OCI-LY3 (cell line): ENCODE measurements around the gene CACNA1B.

ENCODE experiments used
- H2AFZ ChIP-seq: fragments of 200-600, 300-600 bp; shearing (Covaris generic); 2 replicates; pipeline ENCODE4 v1.6.0; 2014; ENCODE audit warnings: antibody characterized with exemption, low read depth, low read length
- H3K27ac ChIP-seq: fragments of 200-600, 300-600 bp; sonication (generic); 2 replicates; pipeline ENCODE4 v1.5.1; 2014; ENCODE audit warnings: mild to moderate bottlenecking, low read length, moderate library complexity, mixed read lengths
- H3K27me3 ChIP-seq: fragments of 200-600, 300-600 bp; sonication (generic); 2 replicates; pipeline ENCODE4 v1.6.1; 2014; ENCODE audit warnings: low read depth, low read length, mixed read lengths
- H3K36me3 ChIP-seq: fragments of 200-600, 300-600 bp; sonication (generic); replicated peaks from 2 replicates; pipeline ENCODE3; 2014; ENCODE audit warnings: low read depth, low read length, mixed read lengths
- H3K4me1 ChIP-seq: fragments of 300-600, 200-600 bp; sonication (generic); 2 replicates; pipeline ENCODE4 v1.6.1; 2014; ENCODE audit warnings: low read length, mixed read lengths
- H3K4me2 ChIP-seq: fragments of 200-600, 300-600 bp; sonication (generic); 2 replicates; pipeline ENCODE4 v1.6.1; 2014; ENCODE audit warnings: low read length, mixed read lengths
- H3K4me3 ChIP-seq: fragments of 300-600, 200-600 bp; sonication (generic); 2 replicates; pipeline ENCODE4 v1.5.1; 2014; ENCODE audit warnings: antibody characterized with exemption, mild to moderate bottlenecking, low read length, moderate library complexity
- H3K79me2 ChIP-seq: fragments of 300-600, 200-600 bp; shearing (Covaris generic); 2 replicates; pipeline ENCODE4 v1.6.1; 2014; ENCODE audit warnings: mild to moderate bottlenecking, low read length, mixed read lengths
- H3K9ac ChIP-seq: fragments of 300-600, 200-600 bp; shearing (Covaris generic); 2 replicates; pipeline ENCODE4 v1.6.0; 2014; ENCODE audit warnings: mild to moderate bottlenecking, low read length, moderate library complexity
- H3K9me3 ChIP-seq: fragments of 200-600, 300-600 bp; shearing (Covaris generic); 2 replicates; pipeline ENCODE4 v1.6.1; 2014; ENCODE audit warnings: low read length, mixed read lengths; ENCODE audit not compliant: insufficient read depth
- H4K20me1 ChIP-seq: fragments of 200-600, 300-600 bp; sonication (generic); 2 replicates; pipeline ENCODE4 v1.6.1; 2016; ENCODE audit warnings: low read length, mixed read lengths; ENCODE audit not compliant: insufficient read depth
- CTCF ChIP-seq: fragments of 200-600, 300-600 bp; sonication (generic); IDR thresholded peaks from 2 replicates; pipeline ENCODE4 v1.5.1; 2014; ENCODE audit warnings: antibody characterized with exemption, low read length, low read depth
- EZH2phosphoT487 ChIP-seq: fragments of 200-600 bp; shearing (Covaris generic); IDR thresholded peaks from 2 replicates; pipeline ENCODE4 v1.6.1; 2018; ENCODE audit warnings: antibody characterized with exemption, mixed run types, low read depth

CACNA1B gene

GRCh38 chr9:137919095-137919465 lies 41.5 kb downstream of the CACNA1B start:
- H4K20me1 ChIP-seq, result peaks cover 92% of the 10 kb centered on the region
- H3K4me3 ChIP-seq, result no peak overlapping the region
- no peaks in the 10 kb centered on the region for H3K4me1 ChIP-seq
- no peak overlapping the region for H3K9ac ChIP-seq
- no peak overlapping the region for H3K4me2 ChIP-seq
- H3K9me3 ChIP-seq, result no peaks in the 10 kb centered on the region
- H3K27me3 ChIP-seq, result no peaks in the 10 kb centered on the region
- H3K79me2 ChIP-seq, result peaks cover 92% of the 10 kb centered on the region
- H3K27ac ChIP-seq, result no peak overlapping the region
- no peak overlapping the region for H2AFZ ChIP-seq
- TF ChIP-seq CTCF (no peak), EZH2phosphoT487 (no peak)
- H3K36me3 ChIP-seq, result peaks cover 64% of the 10 kb centered on the region

GRCh38 chr9:137919649-137920141 lies 42.1 kb downstream of the CACNA1B start:
- no peak overlapping the region for H3K9ac ChIP-seq
- no peak overlapping the region for H3K4me2 ChIP-seq
- no peak overlapping the region for H3K27ac ChIP-seq
- H4K20me1 ChIP-seq, result peaks cover 92% of the 10 kb centered on the region
- H2AFZ ChIP-seq, result no peak overlapping the region
- no peak overlapping the region for H3K4me3 ChIP-seq
- TF ChIP-seq EZH2phosphoT487, result no peak
- no peak for TF ChIP-seq CTCF
- peaks cover 63% of the 10 kb centered on the region for H3K36me3 ChIP-seq
- no peaks in the 10 kb centered on the region for H3K27me3 ChIP-seq
- H3K4me1 ChIP-seq, result no peaks in the 10 kb centered on the region
- H3K9me3 ChIP-seq, result no peaks in the 10 kb centered on the region
- H3K79me2 ChIP-seq, result peaks cover 92% of the 10 kb centered on the region

GRCh38 chr9:137920753-137921152 lies 43.2 kb downstream of the CACNA1B start:
- Histone ChIP-seq H3K79me2 (peaks cover 96% of the 10 kb centered on the region), H3K4me1 (no peaks in the 10 kb centered on the region), H3K9ac (no peak overlapping the region), H4K20me1 (peaks cover 92% of the 10 kb centered on the region), H3K36me3 (peaks cover 65% of the 10 kb centered on the region), H3K27me3 (no peaks in the 10 kb centered on the region), H3K4me3 (no peak overlapping the region), H3K9me3 (no peaks in the 10 kb centered on the region), H2AFZ (no peak overlapping the region), H3K4me2 (no peak overlapping the region), H3K27ac (no peak overlapping the region)
- TF ChIP-seq CTCF (no peak), EZH2phosphoT487 (no peak)

- TF ChIP-seq EZH2phosphoT487 (no peak), CTCF (no peak)
- H3K79me2 ChIP-seq, result peaks cover 100% of the 10 kb centered on the region
Measured at GRCh38 chr9:137924169-137924568, 46.6 kb downstream of the CACNA1B start.

More at GRCh38 chr9:137924169-137924568, 46.6 kb downstream of the CACNA1B start:
- no peaks in the 10 kb centered on the region for H3K27me3 ChIP-seq
- no peaks in the 10 kb centered on the region for H3K4me1 ChIP-seq
- no peaks in the 10 kb centered on the region for H3K9me3 ChIP-seq
- no peak overlapping the region for H3K9ac ChIP-seq
- H4K20me1 ChIP-seq, result peaks cover 92% of the 10 kb centered on the region
- peaks cover 66% of the 10 kb centered on the region for H3K36me3 ChIP-seq
- no peak overlapping the region for H3K4me2 ChIP-seq
- H3K27ac ChIP-seq, result no peak overlapping the region
- H2AFZ ChIP-seq, result no peak overlapping the region
- H3K4me3 ChIP-seq, result no peak overlapping the region
